SK-N-SH (cell line): ENCODE measurements around the gene PWP1. TPM values are rescaled to one million over a fixed set of nuclear protein-coding genes. Genes with fewer than 3 reads are reported as not detected.

Experiments used
- CTCF ChIA-PET: fragments of 300-600, 350-600 bp; formaldehyde crosslinking; extraction: SDS; loops from one replicate; lab custom pipeline; 2021; lab: Yijun Ruan, JAX
- POLR2A ChIA-PET: fragments of 350-600 bp; sonication (Branson Sonifier 250); formaldehyde crosslinking; extraction: SDS; loops from one replicate; lab custom pipeline; 2020; ENCODE audit warnings: antibody characterized with exemption, inconsistent platforms; lab: Yijun Ruan, JAX
- DNase-seq: peaks from one replicate; pipeline ENCODE4 v3.0.0; 2012
- H2AFZ ChIP-seq: fragments of 200-600 bp; sonication (generic); 2 replicates; pipeline ENCODE4 v1.8.1; 2016; ENCODE audit warnings: antibody characterized with exemption, mild to moderate bottlenecking, low read depth
- H3F3A ChIP-seq: fragments of 200-600 bp; sonication (generic); replicated peaks from 2 replicates; pipeline ENCODE3; 2016; ENCODE audit warnings: antibody characterized with exemption, mild to moderate bottlenecking; ENCODE audit not compliant: insufficient read depth
- H3K27ac ChIP-seq, 2 experiments: fragments of 200-500 bp in 1 of 2; fragments of 200-600 bp in 1 of 2; sonication (Bioruptor generic) in 1 of 2; sonication (generic), shearing (Covaris generic) in 1 of 2; 2 replicates each; pipeline versions ENCODE4 v1.5.1 to v1.6.1; 2014 to 2016; ENCODE audit warnings: low read depth in 2 of 2, inconsistent platforms in 1 of 2, low read length in 1 of 2, mild to moderate bottlenecking in 1 of 2, mixed read lengths in 1 of 2
- H3K27me3 ChIP-seq: fragments of 200-600 bp; sonication (generic), shearing (Covaris generic); 2 replicates; pipeline ENCODE4 v1.6.1; 2016; ENCODE audit warnings: mixed run types; ENCODE audit not compliant: insufficient read depth
- H3K36me3 ChIP-seq, 2 experiments: fragments of 200-500 bp in 1 of 2; fragments of 200-600 bp in 1 of 2; sonication (Bioruptor generic) in 1 of 2; sonication (generic) in 1 of 2; replicated peaks in 1 of 2; 2 replicates each; pipeline versions ENCODE3 to v1.5.1; 2014 to 2016; ENCODE audit warnings: low read length in 1 of 2, mild to moderate bottlenecking in 1 of 2; ENCODE audit not compliant: insufficient read depth in 2 of 2, control insufficient read depth in 1 of 2
- H3K4me1 ChIP-seq, 2 experiments: fragments of 200-500 bp in 1 of 2; fragments of 200-600 bp in 1 of 2; sonication (Bioruptor generic) in 1 of 2; sonication (generic), shearing (Covaris generic) in 1 of 2; 2 replicates each; pipeline versions ENCODE4 v1.5.1 to v1.6.1; 2014 to 2016; ENCODE audit warnings: low read depth in 1 of 2, low read length in 1 of 2, mixed run types in 1 of 2; ENCODE audit not compliant: insufficient read depth in 2 of 2, control insufficient read depth in 1 of 2
- H3K4me2 ChIP-seq: fragments of 200-600 bp; sonication (generic), shearing (Covaris generic); 2 replicates; pipeline ENCODE4 v1.6.1; 2017; ENCODE audit warnings: mixed run types
- H3K4me3 ChIP-seq, 2 experiments: fragments of 200-500 bp in 1 of 2; fragments of 200-600 bp in 1 of 2; sonication (Bioruptor generic) in 1 of 2; sonication (generic), shearing (Covaris generic) in 1 of 2; 2 replicates each; pipeline versions ENCODE4 v1.5.1 to v1.8.1; 2014 to 2016; ENCODE audit warnings: low read depth in 2 of 2, inconsistent platforms in 1 of 2, low read length in 1 of 2, mild to moderate bottlenecking in 1 of 2, mixed read lengths in 1 of 2, moderate library complexity in 1 of 2
- H3K79me2 ChIP-seq: fragments of 200-600 bp; sonication (generic); 2 replicates; pipeline ENCODE4 v1.8.1; 2017; ENCODE audit warnings: mild to moderate bottlenecking; ENCODE audit not compliant: insufficient read depth
- H3K9ac ChIP-seq: fragments of 200-600 bp; sonication (generic); 2 replicates; pipeline ENCODE4 v1.6.1; 2017; ENCODE audit warnings: mixed run types
- H3K9me2 ChIP-seq: fragments of 200-600 bp; sonication (generic); 2 replicates; pipeline ENCODE4 v1.6.1; 2017; ENCODE audit warnings: mixed run types
- H3K9me3 ChIP-seq: fragments of 200-600 bp; sonication (generic); 2 replicates; pipeline ENCODE4 v1.6.1; 2017; ENCODE audit warnings: mixed run types, mild to moderate bottlenecking, moderate library complexity
- H4K20me1 ChIP-seq: fragments of 200-600 bp; sonication (generic); 2 replicates; pipeline ENCODE4 v1.6.1; 2017; ENCODE audit warnings: mild to moderate bottlenecking, mixed run types; ENCODE audit not compliant: insufficient read depth
- CHD2 ChIP-seq: fragments of 150-350 bp; IDR thresholded peaks from 2 replicates; pipeline ENCODE4 v1.6.1; 2018; ENCODE audit warnings: low read length; ENCODE audit not compliant: partially characterized antibody
- ELF1 ChIP-seq: IDR thresholded peaks from 2 replicates; pipeline ENCODE4 v1.4.0; 2012
- EP300 ChIP-seq, 2 experiments: IDR thresholded peaks; 2 replicates each; pipeline versions ENCODE4 v1.4.0 to v1.6.1; 2012; ENCODE audit warnings: borderline replicate concordance in 1 of 2, low read depth in 1 of 2, low read length in 1 of 2
- FOSL2 ChIP-seq: IDR thresholded peaks from 2 replicates; pipeline ENCODE4 v1.4.0; 2012; ENCODE audit warnings: low read depth, mild to moderate bottlenecking, moderate library complexity, borderline replicate concordance
- FOXM1 ChIP-seq: IDR thresholded peaks from 2 replicates; pipeline ENCODE4 v1.4.0; 2012; ENCODE audit warnings: low read depth, mild to moderate bottlenecking
- GATA2 ChIP-seq: sonication (generic); formaldehyde crosslinking; IDR thresholded peaks from 2 replicates; pipeline ENCODE4 v1.5.0; 2020; ENCODE audit warnings: mild to moderate bottlenecking, missing genetic modification reagents
- MXI1 ChIP-seq: IDR thresholded peaks from 2 replicates; pipeline ENCODE4 v1.6.1; 2012; ENCODE audit warnings: mild to moderate bottlenecking, low read depth, low read length, improper control_type of control experiment
- PBX3 ChIP-seq: IDR thresholded peaks from 2 replicates; pipeline ENCODE4; 2012
- POLR2AphosphoS5 ChIP-seq: IDR thresholded peaks from 2 replicates; pipeline ENCODE4 v1.6.1; 2012; ENCODE audit warnings: low read depth, low read length
- RAD21 ChIP-seq: IDR thresholded peaks from 2 replicates; pipeline ENCODE4 v1.6.1; 2012; ENCODE audit warnings: mild to moderate bottlenecking, low read length
- RCOR1 ChIP-seq: fragments of 150-350 bp; IDR thresholded peaks from 2 replicates; pipeline ENCODE4 v1.6.1; 2017; ENCODE audit warnings: antibody characterized with exemption, low read length
- RFX5 ChIP-seq: IDR thresholded peaks from 2 replicates; pipeline ENCODE4 v1.6.1; 2012; ENCODE audit warnings: mild to moderate bottlenecking, improper control_type of control experiment, low read length
- WGBS: methylation state at CpG from one replicate; pipeline ENCODE4 v1.1.6; 2017; ENCODE audit warnings: low lambda C conversion rate; 5-methylcytosine and 5-hydroxymethylcytosine counted together
- polyA plus RNA-seq, 3 experiments: library from polyadenylated mRNA; depleted of rRNA; stranded (reverse); fragments of >200 nt; gene quantifications; 2 replicates each; pipeline ENCODE4 v1.2.3, GENCODE V29; 2012
- TF ChIP-seq, protein P1 (sequence below): IDR thresholded peaks from 2 replicates; pipeline ENCODE4 v1.4.0; 2012; ENCODE audit warnings: low read depth, borderline replicate concordance
- TF ChIP-seq, protein P2 (sequence below): fragments of 150-350 bp; IDR thresholded peaks from 2 replicates; pipeline ENCODE4 v1.6.1; 2016; ENCODE audit warnings: mild to moderate bottlenecking, low read depth, low read length
- TF ChIP-seq, protein P3 (sequence below): IDR thresholded peaks from 2 replicates; pipeline ENCODE4 v1.4.0; 2012; ENCODE audit warnings: low read depth, borderline replicate concordance

The PWP1 gene
- polyA plus RNA-seq, 1 of the 3 experiments (the other 2 are of a cell fraction), result 129 TPM

- H3K4me1 ChIP-seq, result peaks cover 0 to 6% of the 10 kb centered on the region in 2 experiments; a peak in 1 of 4 replicates
- ChIA-PET CTCF (interaction anchor here (1.6 kb wide), 1 partner anchor 529 kb away, joined by 4 read pairs; no protein-coding TSS in a partner anchor), POLR2A (no interaction called here)
- no peak for DNase-seq
- no peaks in the 10 kb centered on the region for H3F3A ChIP-seq
- H3K9me3 ChIP-seq, result no peaks in the 10 kb centered on the region
- H3K36me3 ChIP-seq, result no peaks in the 10 kb centered on the region
- no peak overlapping the region for H2AFZ ChIP-seq
- no peak overlapping the region for H3K9ac ChIP-seq
- no peaks in the 10 kb centered on the region for H3K79me2 ChIP-seq
- no peaks in the 10 kb centered on the region for H3K27me3 ChIP-seq
- H4K20me1 ChIP-seq, result no peaks in the 10 kb centered on the region
- TF ChIP-seq RFX5 (no peak), PBX3 (no peak), RCOR1 (no peak), FOSL2 (no peak)
- H3K9me2 ChIP-seq, result no peaks in the 10 kb centered on the region
- H3K4me3 ChIP-seq, result no peak overlapping the region
- 82% methylated on average over 12 of the region's 12 CpGs for WGBS
- no peak overlapping the region for H3K27ac ChIP-seq
- H3K4me2 ChIP-seq, result no peak overlapping the region
Observed at GRCh38 chr12:107660861-107661415, 24.7 kb upstream of the PWP1 start.

- no peaks in the 10 kb centered on the region for H3K9me3 ChIP-seq
- POLR2A ChIA-PET, result no interaction called here
- no peaks in the 10 kb centered on the region for H3F3A ChIP-seq
- no peak overlapping the region for H3K9ac ChIP-seq
- no peaks in the 10 kb centered on the region for H3K9me2 ChIP-seq
- H3K4me2 ChIP-seq, result no peak overlapping the region
- TF ChIP-seq RFX5, result no peak
- TF ChIP-seq POLR2AphosphoS5, result no peak
- no peak for TF ChIP-seq CHD2
- TF ChIP-seq, protein P1, sequence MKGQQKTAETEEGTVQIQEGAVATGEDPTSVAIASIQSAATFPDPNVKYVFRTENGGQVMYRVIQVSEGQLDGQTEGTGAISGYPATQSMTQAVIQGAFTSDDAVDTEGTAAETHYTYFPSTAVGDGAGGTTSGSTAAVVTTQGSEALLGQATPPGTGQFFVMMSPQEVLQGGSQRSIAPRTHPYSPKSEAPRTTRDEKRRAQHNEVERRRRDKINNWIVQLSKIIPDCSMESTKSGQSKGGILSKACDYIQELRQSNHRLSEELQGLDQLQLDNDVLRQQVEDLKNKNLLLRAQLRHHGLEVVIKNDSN, result no peak
- TF ChIP-seq ELF1, result no peak
- TF ChIP-seq EP300 (IDR thresholded peaks at IDR 0.05; ENCODE audit: borderline replicate concordance in 1 of 2, low read depth in 1 of 2, low read length in 1 of 2), result no peak
- TF ChIP-seq, protein P2, sequence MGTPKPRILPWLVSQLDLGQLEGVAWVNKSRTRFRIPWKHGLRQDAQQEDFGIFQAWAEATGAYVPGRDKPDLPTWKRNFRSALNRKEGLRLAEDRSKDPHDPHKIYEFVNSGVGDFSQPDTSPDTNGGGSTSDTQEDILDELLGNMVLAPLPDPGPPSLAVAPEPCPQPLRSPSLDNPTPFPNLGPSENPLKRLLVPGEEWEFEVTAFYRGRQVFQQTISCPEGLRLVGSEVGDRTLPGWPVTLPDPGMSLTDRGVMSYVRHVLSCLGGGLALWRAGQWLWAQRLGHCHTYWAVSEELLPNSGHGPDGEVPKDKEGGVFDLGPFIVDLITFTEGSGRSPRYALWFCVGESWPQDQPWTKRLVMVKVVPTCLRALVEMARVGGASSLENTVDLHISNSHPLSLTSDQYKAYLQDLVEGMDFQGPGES, result no peak
- no peak for TF ChIP-seq RAD21
- no peak for TF ChIP-seq FOXM1
- no peak for TF ChIP-seq GATA2
- no peak for TF ChIP-seq MXI1
- TF ChIP-seq, protein P3, sequence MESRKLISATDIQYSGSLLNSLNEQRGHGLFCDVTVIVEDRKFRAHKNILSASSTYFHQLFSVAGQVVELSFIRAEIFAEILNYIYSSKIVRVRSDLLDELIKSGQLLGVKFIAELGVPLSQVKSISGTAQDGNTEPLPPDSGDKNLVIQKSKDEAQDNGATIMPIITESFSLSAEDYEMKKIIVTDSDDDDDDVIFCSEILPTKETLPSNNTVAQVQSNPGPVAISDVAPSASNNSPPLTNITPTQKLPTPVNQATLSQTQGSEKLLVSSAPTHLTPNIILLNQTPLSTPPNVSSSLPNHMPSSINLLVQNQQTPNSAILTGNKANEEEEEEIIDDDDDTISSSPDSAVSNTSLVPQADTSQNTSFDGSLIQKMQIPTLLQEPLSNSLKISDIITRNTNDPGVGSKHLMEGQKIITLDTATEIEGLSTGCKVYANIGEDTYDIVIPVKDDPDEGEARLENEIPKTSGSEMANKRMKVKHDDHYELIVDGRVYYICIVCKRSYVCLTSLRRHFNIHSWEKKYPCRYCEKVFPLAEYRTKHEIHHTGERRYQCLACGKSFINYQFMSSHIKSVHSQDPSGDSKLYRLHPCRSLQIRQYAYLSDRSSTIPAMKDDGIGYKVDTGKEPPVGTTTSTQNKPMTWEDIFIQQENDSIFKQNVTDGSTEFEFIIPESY, result no peak
- TF ChIP-seq, all 33 proteins: peak for 0
- peaks cover 0 to 5% of the 10 kb centered on the region in 2 experiments; a peak in 1 of 4 replicates for H3K4me1 ChIP-seq
- no peaks in the 10 kb centered on the region for H3K27me3 ChIP-seq
- H3K4me3 ChIP-seq, result no peak overlapping the region
- H4K20me1 ChIP-seq, result no peaks in the 10 kb centered on the region
- WGBS, result 45% methylated on average over 3 of the region's 3 CpGs
- CTCF ChIA-PET, result no interaction called here
- no peak for DNase-seq
- H3K36me3 ChIP-seq, result no peaks in the 10 kb centered on the region
- H2AFZ ChIP-seq, result no peak overlapping the region
- no peaks in the 10 kb centered on the region for H3K79me2 ChIP-seq
- no peak overlapping the region for H3K27ac ChIP-seq
Observed at GRCh38 chr12:107661830-107662229, 23.8 kb upstream of the PWP1 start.
